GM12892 (cell line): ENCODE data around the gene IFT20.

Experiments
- DNase-seq: peaks from one replicate; pipeline ENCODE4 v3.0.0; 2011; ENCODE audit not compliant: insufficient read length
- FAIRE-seq: peaks from 2 replicates; lab custom pipeline; 2011; peaks lifted over from hg19 to GRCh38; lab: Jason Lieb, UNC
- POLR2A ChIP-seq: IDR thresholded peaks from 2 replicates; pipeline ENCODE4 v1.6.1; 2011; ENCODE audit warnings: low read depth, low read length, control low read depth
- POLR2AphosphoS5 ChIP-seq: IDR thresholded peaks from 2 replicates; pipeline ENCODE4 v1.6.1; 2011; ENCODE audit warnings: low read depth, low read length, control low read depth
- TAF1 ChIP-seq: IDR thresholded peaks from 2 replicates; pipeline ENCODE4 v1.6.1; 2011; ENCODE audit warnings: low read depth, mild to moderate bottlenecking, control low read depth, low read length, borderline replicate concordance

IFT20 gene

GRCh38 chr17:28328325-28328724 lies 6.9 kb downstream of the IFT20 start:
- no peak for FAIRE-seq
- TF ChIP-seq TAF1 = no peak
- TF ChIP-seq POLR2A = peak; percentile 34; the same call in 1 of the 2 replicates

GRCh38 chr17:28327709-28328108 lies 7.6 kb downstream of the IFT20 start:
- TF ChIP-seq POLR2A (no peak), POLR2AphosphoS5 (no peak), TAF1 (no peak)
- no peak for FAIRE-seq
- DNase-seq = no peak

More at GRCh38 chr17:28328325-28328724, 6.9 kb downstream of the IFT20 start:
- no peak for DNase-seq

GRCh38 chr17:28327031-28327607 lies 8.2 kb downstream of the IFT20 start:
- TF ChIP-seq TAF1 (no peak), POLR2AphosphoS5 (no peak), POLR2A (no peak)
- peak; percentile 74 for FAIRE-seq
- no peak for DNase-seq

GRCh38 chr17:28326114-28326513 lies 9.2 kb downstream of the IFT20 start:
- FAIRE-seq (no peak), DNase-seq (no peak)
- TF ChIP-seq POLR2AphosphoS5 = no peak
- no peak for TF ChIP-seq POLR2A
- no peak for TF ChIP-seq TAF1

- no peak for TF ChIP-seq POLR2AphosphoS5
- TF ChIP-seq TAF1 = no peak
- TF ChIP-seq POLR2A = no peak
- FAIRE-seq = no peak
- DNase-seq = no peak
These were observed 10.1 kb downstream of the IFT20 start for GRCh38 chr17:28325211-28325610.

GRCh38 chr17:28324781-28325180 lies 10.5 kb downstream of the IFT20 start:
- no peak for TF ChIP-seq POLR2A
- no peak for TF ChIP-seq POLR2AphosphoS5
- TF ChIP-seq TAF1 = no peak
- no peak for FAIRE-seq
- no peak for DNase-seq

GRCh38 chr17:28324267-28324745 lies 11.0 kb downstream of the IFT20 start:
- FAIRE-seq (no peak), DNase-seq (no peak)
- no peak for TF ChIP-seq TAF1
- TF ChIP-seq POLR2AphosphoS5 = no peak
- TF ChIP-seq POLR2A = no peak

- TF ChIP-seq POLR2AphosphoS5 (no peak), POLR2A (no peak), TAF1 (no peak)
- no peak for DNase-seq
- FAIRE-seq = no peak
These were observed 14.8 kb downstream of the IFT20 start for GRCh38 chr17:28320215-28321061.

- no peak for FAIRE-seq
- TF ChIP-seq TAF1 (no peak), POLR2AphosphoS5 (no peak), POLR2A (no peak)
- no peak for DNase-seq
These were observed 15.7 kb downstream of the IFT20 start for GRCh38 chr17:28319598-28319935.

GRCh38 chr17:28318759-28319597 lies 16.3 kb downstream of the IFT20 start, which contains the start of gene TMEM97:
TSS of gene TMEM97 (plus strand) at chr17:28319200. CDS start at chr17:28319240, 40 bp downstream.
- FAIRE-seq = peak; percentile 96
- DNase-seq = peak; percentile 94
- TF ChIP-seq TAF1 = peak; percentile 32
- peak; percentile 84 for TF ChIP-seq POLR2A
- peak; percentile 81 for TF ChIP-seq POLR2AphosphoS5
